Frontal cortex (tissue), 4 donors: ENCODE measurements around the gene GCSAM. TPM values are rescaled to one million over a fixed set of nuclear protein-coding genes. Genes with fewer than 3 reads are reported as not detected.
A peak's percentile ranks its signal among the peaks of the same experiment; 100 is the strongest.

Experiments
- DNase-seq, 2 donors: peaks; one replicate each; pipeline ENCODE4 v3.0.0; 2012; ENCODE audit warnings: low spot score in 2 of 2
- FAIRE-seq: peaks from 2 replicates; lab custom pipeline; 2012; peaks lifted over from hg19 to GRCh38; lab: Jason Lieb, UNC
- total RNA-seq: library from RNA; depleted of rRNA; stranded (reverse); fragments of >200 nt; gene quantifications from one replicate; pipeline ENCODE4 v1.2.3, GENCODE V29; 2014
- donor health status: control.
- donor health status: control.
- donor health status: control.

The GCSAM gene, protein sequence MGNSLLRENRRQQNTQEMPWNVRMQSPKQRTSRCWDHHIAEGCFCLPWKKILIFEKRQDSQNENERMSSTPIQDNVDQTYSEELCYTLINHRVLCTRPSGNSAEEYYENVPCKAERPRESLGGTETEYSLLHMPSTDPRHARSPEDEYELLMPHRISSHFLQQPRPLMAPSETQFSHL
- not detected for total RNA-seq

DNA sequence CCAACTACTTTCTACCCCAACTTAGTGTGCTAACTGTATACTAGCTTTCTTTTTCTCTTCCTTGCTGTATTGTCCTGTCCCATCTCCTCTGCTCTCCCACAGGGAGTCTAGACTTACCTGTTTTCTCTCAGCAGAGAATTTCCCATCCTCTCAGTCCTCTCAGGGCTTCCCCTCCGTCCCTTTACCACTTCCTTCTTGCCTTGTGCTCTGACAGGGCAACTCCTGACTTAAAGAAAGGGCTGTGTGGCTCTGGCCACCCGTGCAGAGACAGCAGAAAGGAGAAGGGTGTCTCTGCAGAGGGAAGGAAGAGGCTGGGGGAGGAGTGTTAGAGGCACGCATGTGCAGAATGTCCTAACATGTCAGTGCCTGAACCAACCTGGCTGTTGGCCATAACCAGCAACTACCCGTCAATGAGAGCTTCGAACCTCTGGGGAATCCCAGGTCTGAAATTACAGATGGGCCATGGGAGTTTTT, at the start of gene GCSAM:
Gene GCSAM (minus strand): TSS at position 274 of the 474 bp plus-strand sequence. CDS start 128 bp downstream, at position 146.
- FAIRE-seq (no peak), DNase-seq (no peak)

DNA sequence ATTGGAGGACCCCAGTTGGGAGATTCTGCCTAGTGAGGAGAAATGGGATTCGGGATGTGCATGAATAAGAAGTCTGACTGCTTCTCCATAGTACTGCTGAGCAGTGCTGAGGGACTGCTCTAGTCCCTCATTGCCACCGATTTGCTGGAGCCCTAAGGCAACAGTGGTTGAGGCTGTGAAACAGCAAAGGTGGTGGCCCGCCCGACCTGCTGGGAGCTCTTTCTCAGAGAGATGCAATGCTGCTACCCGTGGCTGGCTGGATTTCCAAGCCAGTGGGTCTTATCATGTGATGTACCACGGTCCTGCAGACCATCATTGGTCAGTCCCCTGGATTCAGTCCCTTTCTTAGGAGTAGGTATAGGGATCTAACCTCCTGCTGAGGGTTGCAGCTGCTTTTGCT, 42.6 kb upstream of the GCSAM start:
- DNase-seq = no peak
- FAIRE-seq = no peak

DNA sequence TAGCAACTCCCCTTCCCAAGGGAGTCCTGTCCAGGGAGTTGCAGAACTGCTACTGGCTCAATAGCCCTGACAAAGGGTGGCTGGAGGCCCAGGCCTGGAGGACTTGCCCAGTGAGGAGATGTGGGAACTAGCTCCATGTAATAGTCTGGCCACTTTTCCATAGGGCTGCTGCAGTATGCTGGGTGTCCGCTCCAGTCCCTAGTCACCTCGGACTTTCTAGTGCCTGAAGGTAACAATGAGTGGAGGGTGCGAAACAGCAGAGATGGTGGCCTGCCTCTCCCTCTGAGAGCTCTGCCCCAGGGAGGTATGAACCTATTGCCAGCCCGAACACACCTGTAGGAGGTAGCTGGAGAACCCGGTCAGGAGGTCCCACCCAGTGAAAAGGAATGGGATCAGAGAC, 42.0 kb upstream of the GCSAM start:
- DNase-seq (no peak), FAIRE-seq (no peak)

DNA sequence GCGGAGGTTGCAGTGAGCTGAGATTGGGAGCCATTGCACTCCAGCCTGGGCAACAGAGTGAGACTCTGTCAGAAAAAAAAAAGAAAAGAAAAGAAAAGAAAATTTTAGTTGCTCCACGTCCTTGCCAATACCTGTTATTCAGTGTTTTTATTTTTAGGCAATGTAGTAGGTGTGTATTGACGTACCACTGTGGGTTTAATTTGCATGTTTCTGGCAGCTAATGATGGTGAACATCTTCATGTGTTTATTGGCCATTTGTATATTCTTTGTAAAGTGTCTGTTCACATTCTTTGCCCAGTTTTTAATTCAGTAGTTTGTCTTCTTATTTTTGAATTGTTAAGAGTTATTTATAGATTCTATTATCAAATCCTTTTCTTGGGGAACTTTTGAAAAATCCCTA, 38.1 kb upstream of the GCSAM start:
- DNase-seq (no peak), FAIRE-seq (no peak)

DNA sequence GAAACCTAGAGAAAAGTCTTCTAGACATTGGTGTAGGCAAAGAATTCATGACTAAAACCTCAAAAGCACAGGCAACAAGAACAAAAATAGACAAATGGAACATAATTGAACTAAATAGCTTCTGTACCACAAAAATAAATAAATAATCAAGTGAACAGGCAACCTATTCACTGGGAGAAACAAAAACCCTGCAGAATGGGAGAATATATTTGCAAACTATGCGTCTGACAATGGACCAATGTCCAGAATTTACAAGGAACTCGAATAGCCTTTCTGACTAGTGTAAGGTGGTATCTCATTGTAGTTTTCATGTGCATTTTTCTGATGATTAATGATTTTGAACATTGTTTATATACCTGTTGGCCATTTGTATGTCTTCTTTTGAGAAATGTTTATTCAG, 37.0 kb upstream of the GCSAM start:
- no peak for FAIRE-seq
- no peak for DNase-seq

DNA sequence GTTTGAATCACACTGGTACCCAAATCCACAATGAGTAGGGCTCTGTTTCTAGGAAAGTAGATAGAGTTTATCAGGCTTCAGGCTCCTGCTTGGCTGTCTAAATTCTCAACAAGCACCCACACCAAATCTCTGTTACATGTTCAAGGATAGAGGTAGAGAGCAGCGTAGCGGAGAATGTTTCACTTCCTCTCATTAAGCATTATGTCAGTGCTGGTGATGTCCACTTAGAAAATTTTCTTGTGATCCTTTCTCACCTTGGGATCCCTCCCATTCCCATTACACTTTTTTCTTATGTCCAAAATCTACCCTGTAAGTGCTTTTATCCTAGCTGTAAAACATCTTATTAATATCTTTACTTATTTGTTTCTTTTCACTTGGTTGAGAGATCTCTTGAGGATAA, 34.7 kb upstream of the GCSAM start:
- FAIRE-seq = no peak
- no peak for DNase-seq

DNA sequence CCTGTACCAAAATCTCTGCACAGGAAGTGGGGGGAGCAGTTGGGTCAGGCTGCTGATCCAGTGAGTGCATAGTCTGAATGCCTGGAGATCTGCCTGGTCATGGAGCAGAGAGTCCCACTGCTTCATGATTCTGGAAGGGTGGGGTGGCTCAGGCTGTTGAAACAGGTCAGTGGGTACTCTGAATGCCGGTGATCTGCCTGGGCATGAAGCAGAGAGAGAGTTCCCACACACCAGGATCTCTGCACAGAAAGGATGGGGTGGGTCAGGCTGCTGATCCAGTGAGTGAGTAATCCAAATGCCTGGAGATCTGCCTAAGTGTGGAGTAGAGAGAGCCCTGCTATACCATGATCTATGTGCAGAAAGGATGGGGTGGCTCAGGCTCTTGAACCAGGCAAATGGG, 16.1 kb upstream of the GCSAM start:
- DNase-seq (no peak), FAIRE-seq (no peak)

DNA sequence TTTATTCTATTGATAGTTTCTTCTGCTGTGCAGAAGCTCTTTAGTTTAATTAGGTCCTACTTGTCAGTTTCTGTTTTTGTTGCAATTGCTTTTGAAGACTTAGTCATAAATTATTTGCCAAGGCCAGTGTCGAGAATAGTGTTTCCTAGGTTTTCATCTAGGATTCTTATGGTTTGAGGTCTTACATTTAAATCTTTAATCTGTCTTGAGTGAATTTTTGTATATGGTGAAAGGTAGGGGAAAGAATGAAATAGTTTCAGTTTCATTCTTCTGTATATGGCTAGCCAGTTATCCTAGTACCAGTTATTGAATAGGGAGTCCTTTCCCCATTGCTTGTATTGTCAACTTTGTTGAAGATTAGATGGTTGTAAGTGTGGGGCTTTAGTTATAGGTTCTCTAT, 10.6 kb upstream of the GCSAM start:
- no peak for FAIRE-seq

DNA sequence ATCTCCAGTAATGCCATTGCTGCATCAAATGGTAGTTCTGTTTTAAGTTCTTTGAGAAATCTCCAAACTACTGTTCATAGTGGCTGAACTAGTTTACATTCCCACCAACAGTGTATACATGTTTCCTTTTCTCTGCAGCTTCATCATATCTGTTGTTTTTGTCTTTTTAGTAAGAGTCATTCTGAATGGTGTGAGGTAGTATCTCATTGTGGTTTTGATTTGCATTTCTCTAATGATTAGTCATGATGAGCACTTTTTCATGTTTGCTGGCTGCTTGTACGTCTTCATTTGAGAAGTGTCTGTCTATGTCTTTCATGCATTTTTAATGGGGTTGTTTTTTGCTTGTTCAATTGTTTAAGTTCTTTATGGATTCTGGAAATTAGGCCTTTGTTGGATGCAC, 10.2 kb upstream of the GCSAM start:
- FAIRE-seq (no peak), DNase-seq (no peak)

More for the DNA sequence above, 10.6 kb upstream of the GCSAM start:
- DNase-seq = no peak

DNA sequence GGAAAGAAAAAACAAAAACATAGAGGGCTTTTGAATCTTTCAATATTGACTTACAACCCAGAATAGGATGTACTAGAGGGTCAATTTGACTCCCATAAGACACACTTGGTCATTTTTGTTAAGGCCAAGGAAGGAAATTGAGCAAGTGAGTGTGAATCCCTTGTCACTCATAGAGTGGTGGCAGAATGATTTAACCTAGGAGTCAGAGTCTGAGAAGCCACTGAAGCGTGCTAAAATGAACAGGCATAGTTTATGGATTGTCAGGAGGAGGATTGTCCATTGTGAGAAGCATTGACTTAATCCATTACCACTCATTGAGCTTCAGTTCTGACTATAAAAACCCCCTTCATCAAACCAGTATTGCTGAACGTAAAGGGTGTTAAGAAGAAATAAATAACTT, 8.2 kb upstream of the GCSAM start:
- DNase-seq (no peak), FAIRE-seq (no peak)

DNA sequence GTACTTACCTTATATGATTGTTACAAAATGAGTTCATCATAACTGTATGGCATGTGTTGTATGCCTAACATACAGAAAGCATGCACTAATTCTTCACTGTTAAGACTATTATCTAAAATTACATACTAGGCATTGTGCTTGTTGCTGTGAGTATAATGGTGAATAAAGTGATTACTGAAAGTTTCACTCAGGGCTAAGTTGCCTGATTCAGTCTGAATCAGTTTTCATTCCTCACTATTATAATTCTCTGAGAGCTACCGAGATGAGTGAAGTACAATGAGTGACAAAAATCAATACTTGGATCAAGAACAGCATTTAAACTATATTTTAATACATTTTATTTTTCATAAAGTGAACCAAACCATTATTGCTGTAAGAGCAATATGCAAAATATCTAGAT, 7.5 kb upstream of the GCSAM start:
- no peak for DNase-seq
- FAIRE-seq = no peak

DNA sequence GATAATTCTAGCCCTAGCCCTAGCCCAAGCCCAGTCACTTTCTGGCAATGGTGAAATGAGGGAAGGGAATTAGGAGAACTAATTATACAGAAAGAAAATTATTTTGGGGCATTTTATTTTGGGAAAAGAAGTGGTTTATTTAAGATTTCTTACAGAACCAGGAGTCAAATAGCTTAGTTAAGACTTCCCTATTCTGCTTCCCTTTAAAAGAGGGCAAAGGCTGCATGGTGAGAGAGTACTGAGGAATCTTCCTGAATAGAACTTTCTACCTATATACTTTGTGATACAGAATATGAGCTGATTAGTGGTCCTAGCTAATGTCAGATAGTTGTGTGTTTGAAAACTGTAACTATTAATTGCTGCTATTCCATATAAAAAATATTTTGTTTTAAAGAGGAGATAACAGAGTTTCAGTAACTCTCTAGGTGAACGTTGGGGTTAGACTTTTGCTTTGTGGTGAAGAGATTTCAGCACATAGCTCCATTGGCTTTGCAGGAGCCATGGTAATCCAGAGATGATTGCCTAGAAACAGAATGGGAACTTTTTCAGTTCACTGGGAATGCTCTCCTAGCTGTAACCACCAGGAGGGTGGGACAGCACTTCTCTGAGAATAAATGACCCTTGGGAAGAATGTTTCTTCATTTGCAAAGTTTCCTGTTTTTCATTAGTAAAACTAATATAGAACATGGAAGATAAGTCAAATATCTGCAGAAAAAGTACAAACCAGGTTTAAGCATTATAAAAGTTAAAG, 5.3 kb upstream of the GCSAM start:
- FAIRE-seq (no peak), DNase-seq (no peak)

DNA sequence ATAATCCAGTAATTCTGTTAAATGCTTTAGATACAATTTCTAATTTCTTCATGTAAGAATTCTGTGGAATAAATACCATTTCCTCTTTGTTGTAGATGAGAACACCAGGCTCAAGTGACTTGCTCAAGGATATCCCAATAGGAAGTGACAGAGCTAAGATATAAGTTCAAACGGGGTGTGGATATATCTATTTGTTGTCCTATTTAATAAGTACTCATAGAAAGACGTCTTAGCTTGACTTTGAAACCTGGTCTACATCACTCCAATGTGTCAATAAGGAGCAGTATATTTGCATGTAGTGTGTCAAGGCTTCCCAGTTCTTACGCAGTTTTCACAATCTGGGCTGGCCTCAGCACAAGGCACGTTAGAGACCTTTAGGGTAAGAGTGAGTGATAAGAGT, 4.7 kb upstream of the GCSAM start:
- FAIRE-seq = no peak

DNA sequence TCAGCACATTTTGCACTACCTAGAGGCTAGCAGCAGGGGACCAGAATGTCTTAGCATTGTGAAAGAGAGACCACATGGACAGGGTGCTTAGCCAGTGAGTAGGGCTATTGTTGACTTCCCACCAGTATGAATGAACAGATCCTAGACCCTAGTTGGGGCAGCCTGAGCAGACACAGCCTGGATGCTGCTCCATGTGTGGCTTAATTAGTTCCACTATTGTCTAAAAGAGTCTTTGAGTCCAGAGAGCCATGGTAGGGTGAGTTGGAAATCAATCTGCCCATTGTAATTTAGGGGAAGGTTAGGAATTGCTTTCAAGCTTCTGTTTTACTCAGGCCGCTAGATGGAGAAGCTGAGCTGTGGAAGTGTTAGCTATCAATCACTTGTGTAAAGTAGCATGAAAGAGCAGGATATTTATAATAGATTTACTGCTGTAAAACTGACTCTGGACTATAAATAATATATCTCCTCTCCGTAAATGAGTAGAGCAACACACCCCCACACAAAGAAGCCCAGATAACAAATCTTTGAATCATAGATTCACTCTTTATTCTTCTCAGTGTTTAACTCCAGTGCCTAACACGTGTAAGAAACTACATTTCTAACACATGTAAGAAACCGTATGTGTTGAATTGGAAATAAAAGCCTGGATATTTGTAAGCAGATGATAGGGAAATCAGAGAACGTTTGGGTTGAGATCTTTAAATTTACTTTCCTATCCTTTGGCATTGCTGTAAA, 4.1 kb upstream of the GCSAM start:
- DNase-seq (peak; percentile 5 to 36), FAIRE-seq (peak; percentile 24)

More for the DNA sequence above, 4.7 kb upstream of the GCSAM start:
- no peak for DNase-seq

DNA sequence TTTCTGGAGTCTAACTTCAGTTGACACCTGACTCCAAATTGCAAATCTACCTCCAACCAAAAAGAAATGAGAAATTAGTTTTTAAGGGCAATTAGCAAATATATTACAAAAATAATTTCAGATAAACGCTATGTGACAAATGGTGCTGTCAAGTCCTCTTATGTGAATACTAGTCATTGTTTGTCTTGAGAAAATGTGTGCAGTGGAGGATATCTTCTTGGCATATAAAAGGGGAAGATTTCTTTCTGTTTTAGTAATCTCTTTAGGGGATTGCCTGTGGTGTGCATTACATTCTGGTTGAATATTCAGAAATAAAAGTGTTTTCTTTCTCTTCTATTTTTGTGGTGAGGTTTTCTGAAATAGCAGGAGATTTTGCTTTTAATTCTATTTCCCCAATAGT, 3.0 kb upstream of the GCSAM start:
- DNase-seq = no peak
- FAIRE-seq = no peak

DNA sequence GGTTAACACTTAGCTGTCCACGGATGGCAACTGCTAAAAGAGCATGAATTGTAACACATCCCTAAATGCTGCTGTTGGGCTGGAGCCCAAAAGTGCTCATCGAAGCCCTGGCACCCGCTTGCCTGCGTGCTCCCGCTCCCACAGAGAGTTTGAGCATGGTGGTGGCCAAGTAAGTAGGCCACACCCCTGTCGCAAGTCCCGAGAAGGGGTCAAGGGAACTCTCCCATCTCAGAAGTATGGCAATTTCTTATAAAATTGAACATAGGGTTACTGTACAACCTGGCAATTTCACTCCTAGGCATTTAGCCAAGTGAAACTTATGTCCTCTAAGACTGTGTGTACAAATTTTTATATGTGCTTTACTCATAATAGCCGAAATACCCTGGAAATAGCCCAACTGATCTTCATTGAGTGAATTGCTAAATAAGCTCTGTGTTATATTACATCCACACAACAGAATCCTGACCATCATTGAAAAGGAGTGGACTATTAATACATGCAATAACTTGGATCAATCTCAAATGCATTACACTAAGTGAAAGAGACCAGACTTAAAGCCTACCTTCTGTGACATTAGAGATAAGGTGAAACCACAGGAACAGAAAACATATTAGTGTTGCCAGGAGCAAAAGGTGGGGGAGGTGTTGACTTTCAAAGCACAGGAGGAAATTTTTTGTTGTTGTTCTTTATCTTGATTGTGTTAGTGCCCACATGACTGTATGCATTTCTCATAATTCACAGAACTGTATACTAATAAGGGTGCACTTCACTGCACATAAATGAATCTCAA, 1.5 kb upstream of the GCSAM start:
- FAIRE-seq = no peak
- DNase-seq = no peak

DNA sequence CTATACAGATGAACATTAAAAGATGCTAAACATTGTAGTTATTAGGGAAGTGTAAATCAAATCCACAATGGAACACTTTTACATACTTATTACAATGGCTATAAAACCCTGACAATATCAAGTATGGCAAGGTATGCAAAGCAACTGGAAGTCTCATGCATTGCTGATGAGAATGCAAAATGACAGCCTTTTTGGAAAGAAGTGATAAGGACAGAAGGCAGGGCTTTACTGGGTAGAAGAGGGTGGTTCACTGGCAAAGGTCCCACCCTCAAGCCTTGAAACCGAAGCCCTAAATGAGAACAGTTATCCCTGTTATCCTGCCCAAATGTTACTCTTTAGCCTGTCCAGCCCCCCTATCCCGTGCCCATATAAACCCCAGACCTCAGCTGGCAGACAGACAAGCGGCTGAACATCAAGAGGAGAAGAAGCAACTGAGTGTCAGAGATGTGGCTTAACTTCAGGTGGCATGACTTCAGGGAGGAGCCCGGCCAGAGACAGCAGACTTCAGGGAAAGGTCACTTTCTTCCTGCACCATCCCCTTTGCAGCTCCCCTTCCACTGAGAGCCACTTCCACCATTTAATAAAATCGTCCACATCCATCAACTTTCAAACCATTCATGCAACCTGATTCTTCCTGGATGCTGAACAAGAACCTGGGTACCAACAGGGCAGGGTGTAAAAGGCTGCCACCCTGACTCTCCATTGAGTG, 732 bp upstream of the GCSAM start:
- no peak for FAIRE-seq
- DNase-seq = no peak

DNA sequence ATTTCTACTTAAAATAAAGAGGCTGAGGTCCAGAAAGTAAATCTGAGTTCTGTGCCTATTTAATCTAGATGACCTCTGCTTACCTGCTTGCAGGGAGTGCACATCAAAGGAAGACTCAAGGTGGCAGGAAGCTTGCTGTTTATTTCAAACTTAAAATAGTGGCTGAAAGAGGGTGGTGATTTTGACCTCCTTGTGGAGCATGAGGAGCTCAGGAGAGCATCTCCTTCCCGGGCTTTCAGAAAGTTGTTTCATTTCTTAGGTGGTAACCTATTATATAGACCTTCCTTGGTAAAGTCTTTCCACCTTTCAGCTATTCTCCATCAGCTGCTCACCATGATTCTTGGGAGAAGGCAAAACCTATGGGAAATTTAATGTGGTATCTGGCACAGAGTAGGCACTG, 494 bp downstream of the GCSAM start:
- no peak for DNase-seq

DNA sequence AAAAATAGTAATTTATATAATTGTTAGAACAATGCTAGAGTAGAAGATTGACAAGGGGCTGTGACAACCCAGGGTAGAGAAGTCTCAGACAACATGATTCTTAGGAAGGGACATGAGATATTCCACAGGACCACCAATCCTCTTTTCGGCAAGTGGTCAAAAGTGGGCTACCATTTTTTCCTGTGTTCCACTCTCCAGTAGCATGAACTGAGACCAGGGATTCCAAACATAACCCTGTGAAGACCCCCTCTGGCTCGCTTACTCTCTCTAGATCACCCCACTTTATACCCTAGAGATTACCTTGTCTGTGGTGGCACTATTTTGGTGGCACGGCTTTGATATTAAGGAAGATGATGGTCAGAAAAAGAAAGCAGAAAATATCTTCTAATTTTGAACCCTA, 960 bp downstream of the GCSAM start:
- DNase-seq (no peak), FAIRE-seq (no peak)

More for the DNA sequence above, 494 bp downstream of the GCSAM start:
- FAIRE-seq = no peak

DNA sequence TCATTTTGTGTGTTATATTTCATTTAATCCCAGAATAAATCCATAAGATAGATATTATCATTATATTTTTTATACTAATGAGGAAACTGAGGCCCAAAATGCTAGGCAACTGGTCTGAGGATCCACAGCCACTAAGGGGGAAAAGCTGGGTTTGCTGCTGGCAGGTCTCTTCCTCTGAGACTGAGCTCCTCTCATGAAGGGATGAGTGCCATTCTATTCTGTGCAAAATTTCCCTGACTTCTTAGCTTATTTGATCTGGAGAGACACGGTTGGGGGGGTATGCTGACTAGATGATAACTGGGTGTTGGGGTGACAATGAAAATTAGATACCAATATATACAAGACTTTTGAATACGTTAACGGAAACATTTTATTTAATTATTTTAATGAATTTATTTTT, 1.9 kb downstream of the GCSAM start:
- no peak for FAIRE-seq

More for the DNA sequence above, 1.9 kb downstream of the GCSAM start:
- DNase-seq = no peak
